Stimulated activated effector memory CD8-positive, alpha-beta T cell treated with anti-CD3 and anti-CD28 coated beads, Interleukin-12 subunit alpha, Interleukin-12 subunit beta, amount 100 ng/mL, for 72 hours (primary cell): Measurements from ENCODE around the gene ELF3.
A peak's percentile ranks its signal among the peaks of the same experiment; 100 is the strongest.

Experiments
- ATAC-seq: fragments of 150-1000 bp; cut with Tn5 transposase; 2 replicates; pipeline ENCODE4 v1.10.0; 2021
- DNase-seq, 2 donors: peaks; one replicate each; pipeline ENCODE4 v3.0.0; 2021 to 2022; ENCODE audit warnings: low spot score in 2 of 2
- H3K27ac Mint-ChIP-seq: one replicate; pipeline ENCODE4 v1.8.0; 2022; ENCODE audit warnings: mild to moderate bottlenecking, mixed read lengths
- H3K36me3 Mint-ChIP-seq: one replicate; pipeline ENCODE4 v1.8.0; 2022; ENCODE audit warnings: mild to moderate bottlenecking, mixed read lengths
- H3K4me1 Mint-ChIP-seq: one replicate; pipeline ENCODE4 v1.8.0; 2022; ENCODE audit warnings: mixed read lengths
- H3K4me3 Mint-ChIP-seq: one replicate; pipeline ENCODE4 v1.8.0; 2022; ENCODE audit warnings: mild to moderate bottlenecking, mixed read lengths
- H3K9me3 Mint-ChIP-seq: one replicate; pipeline ENCODE4 v1.8.0; 2022; ENCODE audit warnings: mixed read lengths

The ELF3 gene

GRCh38 chr1:201999625-202000238 lies 10.7 kb upstream of the ELF3 start:
- Mint-ChIP-seq H3K4me3 (no peak overlapping the region), H3K36me3 (peaks cover 99% of the 10 kb centered on the region), H3K4me1 (no peaks in the 10 kb centered on the region), H3K9me3 (no peaks in the 10 kb centered on the region), H3K27ac (no peak overlapping the region)
- ATAC-seq (peak; percentile 84), DNase-seq (no peak)

GRCh38 chr1:202002507-202002906 lies 7.9 kb upstream of the ELF3 start:
- DNase-seq (no peak), ATAC-seq (no peak)
- Mint-ChIP-seq H3K4me1 (no peaks in the 10 kb centered on the region), H3K27ac (no peak overlapping the region), H3K36me3 (peaks cover 93% of the 10 kb centered on the region), H3K9me3 (no peaks in the 10 kb centered on the region), H3K4me3 (no peak overlapping the region)

- no peak for ATAC-seq
- no peak overlapping the region for H3K4me3 Mint-ChIP-seq
- H3K27ac Mint-ChIP-seq, result no peak overlapping the region
- H3K36me3 Mint-ChIP-seq, result peaks cover 72% of the 10 kb centered on the region
- H3K9me3 Mint-ChIP-seq, result no peaks in the 10 kb centered on the region
- H3K4me1 Mint-ChIP-seq, result no peaks in the 10 kb centered on the region
- no peak for DNase-seq
Measured at GRCh38 chr1:202004711-202005110, 5.7 kb upstream of the ELF3 start.

GRCh38 chr1:202005958-202006357 lies 4.4 kb upstream of the ELF3 start:
- Mint-ChIP-seq H3K9me3 (no peaks in the 10 kb centered on the region), H3K4me3 (no peak overlapping the region), H3K4me1 (no peaks in the 10 kb centered on the region), H3K27ac (peak overlapping the region; percentile 43), H3K36me3 (peaks cover 59% of the 10 kb centered on the region)
- ATAC-seq, result no peak
- no peak for DNase-seq

- H3K27ac Mint-ChIP-seq, result peak overlapping the region; percentile 21
- no peak for DNase-seq
- no peak overlapping the region for H3K4me3 Mint-ChIP-seq
- peaks cover 46% of the 10 kb centered on the region for H3K36me3 Mint-ChIP-seq
- no peaks in the 10 kb centered on the region for H3K9me3 Mint-ChIP-seq
- no peak for ATAC-seq
- H3K4me1 Mint-ChIP-seq, result no peaks in the 10 kb centered on the region
Measured at GRCh38 chr1:202007304-202007703, 3.1 kb upstream of the ELF3 start.

GRCh38 chr1:202007805-202008489 lies 2.4 kb upstream of the ELF3 start:
- Mint-ChIP-seq H3K27ac (peak overlapping the region; percentile 21), H3K4me1 (no peaks in the 10 kb centered on the region), H3K36me3 (peaks cover 39% of the 10 kb centered on the region), H3K4me3 (no peak overlapping the region), H3K9me3 (no peaks in the 10 kb centered on the region)
- ATAC-seq (no peak), DNase-seq (no peak)

GRCh38 chr1:202009326-202010179 lies 834 bp upstream of the ELF3 start:
- DNase-seq (peak; percentile 57 to 76), ATAC-seq (peak; percentile 57)
- Mint-ChIP-seq H3K27ac (no peak overlapping the region), H3K36me3 (peaks cover 23% of the 10 kb centered on the region), H3K4me3 (no peak overlapping the region), H3K4me1 (no peaks in the 10 kb centered on the region), H3K9me3 (no peaks in the 10 kb centered on the region)

GRCh38 chr1:202011994-202012393 lies 1.6 kb downstream of the ELF3 start:
- Mint-ChIP-seq H3K4me1 (no peaks in the 10 kb centered on the region), H3K27ac (no peak overlapping the region), H3K9me3 (no peaks in the 10 kb centered on the region), H3K36me3 (no peaks in the 10 kb centered on the region), H3K4me3 (no peak overlapping the region)
- ATAC-seq (no peak), DNase-seq (no peak)

- no peaks in the 10 kb centered on the region for H3K9me3 Mint-ChIP-seq
- no peak overlapping the region for H3K27ac Mint-ChIP-seq
- ATAC-seq (no peak), DNase-seq (no peak)
- H3K36me3 Mint-ChIP-seq, result no peaks in the 10 kb centered on the region
- H3K4me3 Mint-ChIP-seq, result no peak overlapping the region
- H3K4me1 Mint-ChIP-seq, result no peaks in the 10 kb centered on the region
Measured at GRCh38 chr1:202012544-202013478, 2.4 kb downstream of the ELF3 start.

- H3K27ac Mint-ChIP-seq, result no peak overlapping the region
- H3K9me3 Mint-ChIP-seq, result no peaks in the 10 kb centered on the region
- peaks cover 1% of the 10 kb centered on the region for H3K4me1 Mint-ChIP-seq
- DNase-seq (no peak), ATAC-seq (no peak)
- H3K36me3 Mint-ChIP-seq, result no peaks in the 10 kb centered on the region
- H3K4me3 Mint-ChIP-seq, result no peak overlapping the region
Measured at GRCh38 chr1:202013603-202014002, 3.2 kb downstream of the ELF3 start.

- DNase-seq, result no peak
- no peaks in the 10 kb centered on the region for H3K36me3 Mint-ChIP-seq
- no peak overlapping the region for H3K27ac Mint-ChIP-seq
- peaks cover 6% of the 10 kb centered on the region for H3K4me1 Mint-ChIP-seq
- no peaks in the 10 kb centered on the region for H3K9me3 Mint-ChIP-seq
- ATAC-seq, result no peak
- H3K4me3 Mint-ChIP-seq, result no peak overlapping the region
Measured at GRCh38 chr1:202014060-202014459, 3.7 kb downstream of the ELF3 start.

- ATAC-seq (no peak), DNase-seq (no peak)
- H3K27ac Mint-ChIP-seq, result no peak overlapping the region
- H3K4me3 Mint-ChIP-seq, result no peak overlapping the region
- peaks cover 7% of the 10 kb centered on the region for H3K4me1 Mint-ChIP-seq
- no peaks in the 10 kb centered on the region for H3K9me3 Mint-ChIP-seq
- no peaks in the 10 kb centered on the region for H3K36me3 Mint-ChIP-seq
Measured at GRCh38 chr1:202014915-202015661, 4.7 kb downstream of the ELF3 start.

GRCh38 chr1:202015662-202015937 lies 5.2 kb downstream of the ELF3 start:
- DNase-seq (no peak), ATAC-seq (no peak)
- Mint-ChIP-seq H3K4me3 (no peak overlapping the region), H3K9me3 (no peaks in the 10 kb centered on the region), H3K36me3 (no peaks in the 10 kb centered on the region), H3K27ac (no peak overlapping the region), H3K4me1 (peaks cover 7% of the 10 kb centered on the region)

GRCh38 chr1:202016022-202016810 lies 5.8 kb downstream of the ELF3 start:
- no peaks in the 10 kb centered on the region for H3K36me3 Mint-ChIP-seq
- H3K27ac Mint-ChIP-seq, result no peak overlapping the region

More at GRCh38 chr1:202016022-202016810, 5.8 kb downstream of the ELF3 start:
- Mint-ChIP-seq H3K9me3 (no peaks in the 10 kb centered on the region), H3K4me3 (no peak overlapping the region), H3K4me1 (peaks cover 7% of the 10 kb centered on the region)
- DNase-seq (no peak), ATAC-seq (no peak)
